GM10847 (cell line): ENCODE results near the gene RAB33B.

Experiments
- POLR2A ChIP-seq: IDR thresholded peaks from 2 replicates; pipeline ENCODE4 v1.6.1; 2011; ENCODE audit not compliant: insufficient read length; ENCODE audit errors: extremely low read depth

The RAB33B gene

GRCh38 chr4:139458543-139458942, 4.6 kb downstream of the RAB33B start:
- no peak for TF ChIP-seq POLR2A

GRCh38 chr4:139458999-139459398, 5.1 kb downstream of the RAB33B start:
- no peak for TF ChIP-seq POLR2A

DNA sequence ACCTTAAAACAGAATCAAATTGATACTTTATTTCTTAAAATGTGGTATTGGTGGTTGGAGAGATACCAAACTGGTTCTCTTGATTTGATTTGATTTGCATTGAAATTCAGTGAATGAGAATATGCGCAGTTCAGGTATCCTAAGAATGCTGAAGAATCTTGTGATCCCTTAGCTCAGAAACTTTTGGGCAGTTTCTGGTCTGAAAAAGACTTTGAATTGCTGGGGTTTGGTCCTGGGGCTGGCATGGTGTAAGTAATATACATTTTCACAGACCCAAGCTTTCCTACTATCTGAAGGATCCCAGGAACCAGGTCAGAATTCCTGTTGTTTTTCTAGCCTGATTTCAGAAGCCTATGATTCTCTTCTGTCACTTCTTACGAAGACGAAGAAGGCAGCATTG, 6.6 kb downstream of the RAB33B start:
- TF ChIP-seq POLR2A, result no peak

GRCh38 chr4:139461022-139461628, 7.2 kb downstream of the RAB33B start:
- TF ChIP-seq POLR2A, result no peak

GRCh38 chr4:139465922-139466321, 12.0 kb downstream of the RAB33B start:
- no peak for TF ChIP-seq POLR2A

DNA sequence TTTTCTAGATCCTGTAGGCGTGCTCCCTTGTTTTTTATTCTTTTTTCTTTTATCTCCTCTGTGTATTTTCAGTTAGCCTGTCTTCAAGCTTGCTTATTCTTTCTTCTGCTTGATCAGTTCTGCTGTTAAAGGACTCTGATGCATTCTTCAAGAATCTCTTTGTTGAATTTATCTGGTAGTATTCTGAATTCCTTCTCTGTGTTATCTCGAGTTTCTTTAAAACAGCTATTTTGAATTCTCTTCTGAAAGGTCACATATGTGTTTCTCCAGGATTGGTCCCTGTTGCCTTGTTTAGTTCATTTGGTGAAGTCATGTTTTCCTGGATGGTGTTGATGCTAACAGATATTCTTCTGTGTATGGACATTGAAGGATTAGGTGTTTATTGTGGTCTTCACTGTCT, 15.3 kb downstream of the RAB33B start:
- no peak for TF ChIP-seq POLR2A

DNA sequence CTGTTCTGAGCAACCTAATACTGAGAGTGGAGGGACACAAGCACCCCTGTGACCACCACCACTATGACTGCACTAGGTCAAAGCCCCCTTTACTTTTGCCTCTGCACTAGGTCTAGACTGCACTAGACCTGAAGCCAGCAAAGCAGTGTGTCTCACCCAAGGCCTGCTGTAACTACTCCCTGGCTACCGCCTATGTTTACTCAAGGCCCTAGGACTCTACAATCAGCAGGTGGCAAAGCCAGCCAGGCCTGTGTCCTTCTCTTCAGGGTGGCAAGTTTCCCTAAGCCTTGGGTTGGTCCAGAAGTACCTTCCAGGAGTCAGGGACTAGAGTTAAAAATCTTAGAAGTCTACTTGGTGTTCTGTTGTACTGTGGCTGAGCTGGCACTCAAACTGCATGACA, 15.9 kb downstream of the RAB33B start:
- TF ChIP-seq POLR2A, result no peak

DNA sequence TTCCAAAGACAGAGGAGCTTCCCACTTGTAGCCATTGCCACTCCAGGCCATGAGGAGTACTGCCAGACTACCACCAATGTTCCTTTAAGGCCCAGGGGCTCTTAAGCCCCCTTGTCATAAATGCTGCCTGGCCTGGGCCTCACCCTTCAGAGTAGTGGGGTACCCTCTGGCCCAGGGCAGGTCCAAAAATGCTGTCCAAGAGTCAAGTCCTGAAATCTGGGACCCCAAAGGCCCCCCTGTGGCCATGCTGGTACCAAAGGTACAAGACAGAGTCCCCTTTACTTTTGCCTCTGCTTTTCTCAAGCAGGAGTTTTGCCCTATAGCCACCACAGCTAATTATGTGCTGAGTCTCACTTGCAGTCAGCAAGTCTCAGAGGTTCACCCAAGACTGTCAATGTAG, 16.4 kb downstream of the RAB33B start:
- no peak for TF ChIP-seq POLR2A

- TF ChIP-seq POLR2A, result no peak
Measured at GRCh38 chr4:139470997-139471665, 17.2 kb downstream of the RAB33B start.

DNA sequence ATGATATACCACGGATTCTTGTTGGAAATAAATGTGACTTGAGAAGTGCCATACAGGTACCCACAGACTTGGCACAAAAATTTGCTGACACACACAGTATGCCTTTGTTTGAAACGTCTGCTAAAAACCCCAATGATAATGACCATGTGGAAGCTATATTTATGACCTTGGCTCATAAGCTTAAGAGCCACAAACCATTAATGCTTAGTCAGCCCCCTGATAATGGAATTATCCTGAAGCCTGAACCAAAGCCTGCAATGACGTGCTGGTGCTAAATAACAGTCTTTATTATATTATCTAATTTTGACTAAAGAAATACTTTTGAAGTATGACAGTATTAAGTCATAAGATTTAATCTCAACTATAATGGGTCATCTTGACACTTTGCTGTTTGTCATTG, 18.9 kb downstream of the RAB33B start:
- TF ChIP-seq POLR2A, result no peak

DNA sequence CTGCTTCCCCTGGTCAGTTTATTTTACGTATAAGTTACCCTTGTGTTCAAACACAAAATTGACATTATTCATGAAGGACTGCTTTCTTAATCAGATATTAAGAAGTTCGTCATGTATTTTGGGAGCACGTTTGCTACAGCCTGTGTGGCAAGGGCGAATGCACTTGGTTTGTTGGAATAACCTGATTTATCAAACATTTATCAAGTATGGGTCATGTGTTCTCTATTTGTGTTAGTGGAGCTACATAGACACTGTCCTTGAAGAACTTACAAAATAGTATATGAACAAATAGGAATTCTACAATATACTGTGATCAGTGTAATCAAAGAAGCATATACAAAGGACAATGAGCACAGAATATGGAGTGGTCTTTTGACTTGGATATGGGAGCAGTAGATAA, 22.4 kb downstream of the RAB33B start:
- no peak for TF ChIP-seq POLR2A

- no peak for TF ChIP-seq POLR2A
Measured at GRCh38 chr4:139481465-139481864, 27.5 kb downstream of the RAB33B start.

DNA sequence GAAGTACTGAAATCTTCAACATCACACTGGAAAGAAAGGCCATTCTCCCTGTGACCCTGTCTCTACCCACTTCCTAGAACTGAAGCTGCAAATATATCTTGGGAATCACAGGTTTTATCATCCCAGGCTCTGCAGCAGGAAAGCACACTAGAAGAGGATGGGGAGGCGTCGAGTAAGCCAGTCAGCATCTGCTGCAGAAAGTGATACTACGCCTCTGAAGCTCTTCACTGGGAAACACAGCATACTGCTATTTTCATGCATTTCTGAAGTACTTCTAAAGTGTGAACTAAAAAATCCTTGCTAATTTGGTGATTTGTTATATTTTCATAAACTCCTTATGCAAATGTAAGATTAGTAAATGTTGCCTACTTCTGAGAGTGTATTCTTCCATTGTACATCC, 29.1 kb downstream of the RAB33B start:
- TF ChIP-seq POLR2A, result no peak

GRCh38 chr4:139484783-139485311, 30.9 kb downstream of the RAB33B start:
- no peak for TF ChIP-seq POLR2A

- no peak for TF ChIP-seq POLR2A
Measured at GRCh38 chr4:139488442-139488841, 34.5 kb downstream of the RAB33B start.

DNA sequence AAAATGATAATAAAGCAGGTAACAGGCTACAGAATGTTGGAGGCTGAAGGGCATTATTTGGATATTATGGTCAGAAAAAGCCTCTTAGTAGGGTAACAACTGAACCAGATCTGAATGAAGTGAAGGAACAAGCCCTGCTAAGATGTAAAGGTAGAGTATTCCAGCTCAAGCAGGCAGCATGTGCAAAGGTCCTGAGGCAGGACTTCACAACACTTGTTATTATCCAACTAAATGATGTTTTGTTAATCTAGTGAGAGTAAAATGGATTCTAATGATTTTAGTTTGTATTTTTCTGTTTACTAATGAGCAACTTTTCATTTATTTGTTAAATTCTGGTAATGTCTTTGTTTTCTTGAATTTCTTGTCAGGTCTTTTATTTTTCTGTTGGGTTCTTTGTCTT, 35.7 kb downstream of the RAB33B start:
- TF ChIP-seq POLR2A, result no peak

DNA sequence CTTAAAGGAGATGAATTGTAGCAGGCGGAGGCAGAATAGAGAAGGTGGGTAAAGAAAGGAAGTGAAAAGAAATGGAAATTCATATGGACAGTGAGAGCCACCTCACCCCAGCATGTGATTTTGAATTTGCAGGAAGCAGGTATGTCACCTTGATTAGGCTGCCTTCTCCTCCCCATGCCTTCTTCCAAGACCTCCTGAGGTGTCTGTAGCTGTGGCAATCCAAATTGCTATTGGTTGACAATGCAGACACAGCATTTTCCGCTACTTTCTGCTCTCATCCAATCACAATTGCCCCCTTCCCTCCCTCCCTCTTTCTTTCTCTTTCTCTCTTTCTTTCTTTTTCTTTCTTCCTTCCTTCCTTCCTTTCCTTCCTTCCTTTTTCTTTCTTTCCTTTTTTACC, 38.5 kb downstream of the RAB33B start:
- TF ChIP-seq POLR2A, result no peak
